ENCODE data around the gene ZNF324.

ZNF324 gene

GRCh38 chr19:58450856-58451357 is 16.0 kb upstream of the ZNF324 start:
- no peaks in the 10 kb centered on the region for H3K36me3 ChIP-seq (ENCODE audit: control insufficient read depth, insufficient read depth, low read length)
- H3K4me3 ChIP-seq (ENCODE audit: insufficient read depth, low read depth, low read length, poor library complexity, severe bottlenecking) = peak overlapping the region; percentile 93
- H3K9me3 ChIP-seq (ENCODE audit: control insufficient read depth, low read length) = no peaks in the 10 kb centered on the region
- H3K27me3 ChIP-seq (replicated peaks; ENCODE audit: control insufficient read depth, insufficient read depth, low read length, poor library complexity, severe bottlenecking) = no peaks in the 10 kb centered on the region
- H3K4me1 ChIP-seq (ENCODE audit: control insufficient read depth, insufficient read depth, low read length, poor library complexity, severe bottlenecking) = peaks cover 6% of the 10 kb centered on the region
- DNase-seq = no peak
- H3K27ac ChIP-seq (ENCODE audit: insufficient read depth, low read length, poor library complexity, severe bottlenecking) = peak overlapping the region; percentile 80

- H3K4me3 ChIP-seq (ENCODE audit: insufficient read depth, low read depth, low read length, poor library complexity, severe bottlenecking) = peak within 1 kb of the TSS; percentile 93
- no peaks in the 10 kb centered on the region for H3K9me3 ChIP-seq (ENCODE audit: control insufficient read depth, low read length)
- H3K4me1 ChIP-seq (ENCODE audit: control insufficient read depth, insufficient read depth, low read length, poor library complexity, severe bottlenecking) = peaks cover 6% of the 10 kb centered on the region
- no peaks in the 10 kb centered on the region for H3K27me3 ChIP-seq (replicated peaks; ENCODE audit: control insufficient read depth, insufficient read depth, low read length, poor library complexity, severe bottlenecking)
- H3K36me3 ChIP-seq (ENCODE audit: control insufficient read depth, insufficient read depth, low read length) = no peaks in the 10 kb centered on the region
- peak within 1 kb of the TSS; percentile 80 for H3K27ac ChIP-seq (ENCODE audit: insufficient read depth, low read length, poor library complexity, severe bottlenecking)
- DNase-seq = peak; percentile 93 to 96 (median 95)
Measured at GRCh38 chr19:58451358-58452101, 15.3 kb upstream of the ZNF324 start, which contains the start of gene ZNF324B. Gene ZNF324B, plus strand, starts transcription at chr19:58451622. Its CDS starts 2,080 bp downstream, at chr19:58453702.

GRCh38 chr19:58453743-58454142 is 13.1 kb upstream of the ZNF324 start:
- Histone ChIP-seq H3K9me3 (ENCODE audit: control insufficient read depth, low read length) (no peaks in the 10 kb centered on the region), H3K4me1 (ENCODE audit: control insufficient read depth, insufficient read depth, low read length, poor library complexity, severe bottlenecking) (peaks cover 6% of the 10 kb centered on the region), H3K27ac (ENCODE audit: insufficient read depth, low read length, poor library complexity, severe bottlenecking) (no peak overlapping the region), H3K4me3 (ENCODE audit: insufficient read depth, low read depth, low read length, poor library complexity, severe bottlenecking) (no peak overlapping the region), H3K36me3 (ENCODE audit: control insufficient read depth, insufficient read depth, low read length) (no peaks in the 10 kb centered on the region), H3K27me3 (replicated peaks; ENCODE audit: control insufficient read depth, insufficient read depth, low read length, poor library complexity, severe bottlenecking) (no peaks in the 10 kb centered on the region)
- DNase-seq = no peak

- H3K36me3 ChIP-seq (ENCODE audit: control insufficient read depth, insufficient read depth, low read length) = no peaks in the 10 kb centered on the region
- no peak overlapping the region for H3K27ac ChIP-seq (ENCODE audit: insufficient read depth, low read length, poor library complexity, severe bottlenecking)
- peaks cover 6% of the 10 kb centered on the region for H3K4me1 ChIP-seq (ENCODE audit: control insufficient read depth, insufficient read depth, low read length, poor library complexity, severe bottlenecking)
- no peak for DNase-seq
- H3K9me3 ChIP-seq (ENCODE audit: control insufficient read depth, low read length) = no peaks in the 10 kb centered on the region
- H3K4me3 ChIP-seq (ENCODE audit: insufficient read depth, low read depth, low read length, poor library complexity, severe bottlenecking) = no peak overlapping the region
- H3K27me3 ChIP-seq (replicated peaks; ENCODE audit: control insufficient read depth, insufficient read depth, low read length, poor library complexity, severe bottlenecking) = no peaks in the 10 kb centered on the region
Measured at GRCh38 chr19:58455306-58455705, 11.6 kb upstream of the ZNF324 start.

- no peak for DNase-seq
- Histone ChIP-seq H3K27ac (ENCODE audit: insufficient read depth, low read length, poor library complexity, severe bottlenecking) (no peak overlapping the region), H3K36me3 (ENCODE audit: control insufficient read depth, insufficient read depth, low read length) (no peaks in the 10 kb centered on the region), H3K4me1 (ENCODE audit: control insufficient read depth, insufficient read depth, low read length, poor library complexity, severe bottlenecking) (peaks cover 3% of the 10 kb centered on the region), H3K4me3 (ENCODE audit: insufficient read depth, low read depth, low read length, poor library complexity, severe bottlenecking) (no peak overlapping the region), H3K9me3 (ENCODE audit: control insufficient read depth, low read length) (no peaks in the 10 kb centered on the region), H3K27me3 (replicated peaks; ENCODE audit: control insufficient read depth, insufficient read depth, low read length, poor library complexity, severe bottlenecking) (no peaks in the 10 kb centered on the region)
Measured at GRCh38 chr19:58456111-58456510, 10.8 kb upstream of the ZNF324 start.

GRCh38 chr19:58460039-58460438 is 6.8 kb upstream of the ZNF324 start:
- no peaks in the 10 kb centered on the region for H3K36me3 ChIP-seq (ENCODE audit: control insufficient read depth, insufficient read depth, low read length)
- no peaks in the 10 kb centered on the region for H3K9me3 ChIP-seq (ENCODE audit: control insufficient read depth, low read length)
- no peak overlapping the region for H3K27ac ChIP-seq (ENCODE audit: insufficient read depth, low read length, poor library complexity, severe bottlenecking)
- no peaks in the 10 kb centered on the region for H3K27me3 ChIP-seq (replicated peaks; ENCODE audit: control insufficient read depth, insufficient read depth, low read length, poor library complexity, severe bottlenecking)
- H3K4me1 ChIP-seq (ENCODE audit: control insufficient read depth, insufficient read depth, low read length, poor library complexity, severe bottlenecking) = no peaks in the 10 kb centered on the region
- no peak for DNase-seq
- no peak overlapping the region for H3K4me3 ChIP-seq (ENCODE audit: insufficient read depth, low read depth, low read length, poor library complexity, severe bottlenecking)

- Histone ChIP-seq H3K27ac (ENCODE audit: insufficient read depth, low read length, poor library complexity, severe bottlenecking) (peak overlapping the region; percentile 96), H3K4me3 (ENCODE audit: insufficient read depth, low read depth, low read length, poor library complexity, severe bottlenecking) (peak overlapping the region; percentile 98), H3K4me1 (ENCODE audit: control insufficient read depth, insufficient read depth, low read length, poor library complexity, severe bottlenecking) (peaks cover 15% of the 10 kb centered on the region), H3K36me3 (ENCODE audit: control insufficient read depth, insufficient read depth, low read length) (peaks cover 8% of the 10 kb centered on the region), H3K9me3 (ENCODE audit: control insufficient read depth, low read length) (no peaks in the 10 kb centered on the region), H3K27me3 (replicated peaks; ENCODE audit: control insufficient read depth, insufficient read depth, low read length, poor library complexity, severe bottlenecking) (no peaks in the 10 kb centered on the region)
- DNase-seq = no peak
Measured at GRCh38 chr19:58466089-58466759, 656 bp upstream of the ZNF324 start.

- H3K4me3 ChIP-seq (ENCODE audit: insufficient read depth, low read depth, low read length, poor library complexity, severe bottlenecking) = no peak overlapping the region
- no peaks in the 10 kb centered on the region for H3K27me3 ChIP-seq (replicated peaks; ENCODE audit: control insufficient read depth, insufficient read depth, low read length, poor library complexity, severe bottlenecking)
- no peak for DNase-seq
- peaks cover 8% of the 10 kb centered on the region for H3K36me3 ChIP-seq (ENCODE audit: control insufficient read depth, insufficient read depth, low read length)
- H3K4me1 ChIP-seq (ENCODE audit: control insufficient read depth, insufficient read depth, low read length, poor library complexity, severe bottlenecking) = peaks cover 15% of the 10 kb centered on the region
- no peak overlapping the region for H3K27ac ChIP-seq (ENCODE audit: insufficient read depth, low read length, poor library complexity, severe bottlenecking)
- H3K9me3 ChIP-seq (ENCODE audit: control insufficient read depth, low read length) = no peaks in the 10 kb centered on the region
Measured at GRCh38 chr19:58468216-58468839, 1.4 kb downstream of the ZNF324 start.

- no peak for DNase-seq
- H3K9me3 ChIP-seq (ENCODE audit: control insufficient read depth, low read length) = no peaks in the 10 kb centered on the region
- H3K4me3 ChIP-seq (ENCODE audit: insufficient read depth, low read depth, low read length, poor library complexity, severe bottlenecking) = no peak overlapping the region
- peaks cover 15% of the 10 kb centered on the region for H3K4me1 ChIP-seq (ENCODE audit: control insufficient read depth, insufficient read depth, low read length, poor library complexity, severe bottlenecking)
- peaks cover 8% of the 10 kb centered on the region for H3K36me3 ChIP-seq (ENCODE audit: control insufficient read depth, insufficient read depth, low read length)
- H3K27me3 ChIP-seq (replicated peaks; ENCODE audit: control insufficient read depth, insufficient read depth, low read length, poor library complexity, severe bottlenecking) = no peaks in the 10 kb centered on the region
- H3K27ac ChIP-seq (ENCODE audit: insufficient read depth, low read length, poor library complexity, severe bottlenecking) = no peak overlapping the region
Measured at GRCh38 chr19:58469241-58470013, 2.5 kb downstream of the ZNF324 start.
